Adipose tissue (tissue), 3 donors: ENCODE results near the gene GOLGA6D. TPM values are rescaled to one million over a fixed set of nuclear protein-coding genes. Genes with fewer than 3 reads are reported as not detected.
"Not testable (repeated sequence)": the region's sequence is repeated elsewhere in the genome, so short reads cannot be mapped to it uniquely, and the experiment has no call there.

Experiments
- H3K27ac ChIP-seq: one replicate; pipeline ENCODE4 v1.5.1; 2013; ENCODE audit warnings: low read depth, low read length
- WGBS, 3 donors: extraction: QIAGEN DNeasy Blood & Tissue Kit; methylation state at CpG; one replicate each; pipeline ENCODE4 v1.1.7; 2013; 5-methylcytosine and 5-hydroxymethylcytosine counted together
- polyA plus RNA-seq, 3 donors: library from polyadenylated mRNA; stranded (reverse); fragments of 200-250 nt; gene quantifications; one replicate each; pipeline ENCODE4 v1.2.3, GENCODE V29; 2013
- donor health status: healthy with polysubstance abuse.
- donor health status: Bipolar disorder and iron deficiency.
- donor health status: healthy.

Gene GOLGA6D
- polyA plus RNA-seq, result not detected

- H3K27ac ChIP-seq, result not testable (repeated sequence)
- 91% methylated on average over 2 of the region's 7 CpGs; no CpG with 5 or more reads in 2 of the 3 donors for WGBS, 3 donors
These were observed at the start of gene GOLGA6D for GRCh38 chr15:75282572-75282971. TSS of gene GOLGA6D (plus strand) at chr15:75282835. CDS start at chr15:75282876, 41 bp downstream.

GRCh38 chr15:75233504-75234190 lies 49.0 kb upstream of the GOLGA6D start:
- no peak overlapping the region for H3K27ac ChIP-seq
- WGBS, 3 donors, result 59 to 64% (median 62%) methylated on average over 14 of the region's 14 CpGs

- WGBS, 3 donors, result 88 to 93% (median 88%) methylated on average over 5 of the region's 5 CpGs
- H3K27ac ChIP-seq, result no peak overlapping the region
These were observed 48.3 kb upstream of the GOLGA6D start for GRCh38 chr15:75234191-75234810.

GRCh38 chr15:75235051-75235673 lies 47.5 kb upstream of the GOLGA6D start:
- no peak overlapping the region for H3K27ac ChIP-seq
- WGBS, 3 donors, result 89 to 91% (median 90%) methylated on average over 10 of the region's 10 CpGs

- 84 to 87% (median 84%) methylated on average over 11 of the region's 11 CpGs for WGBS, 3 donors
- H3K27ac ChIP-seq, result no peak overlapping the region
These were observed 46.6 kb upstream of the GOLGA6D start for GRCh38 chr15:75235760-75236729.

- 70 to 85% (median 71%) methylated on average over 10 to 11 of the region's 11 CpGs for WGBS, 3 donors
- H3K27ac ChIP-seq, result no peak overlapping the region
These were observed 45.2 kb upstream of the GOLGA6D start for GRCh38 chr15:75237316-75237982.

- 82 to 86% (median 82%) methylated on average over 5 of the region's 5 CpGs for WGBS, 3 donors
- H3K27ac ChIP-seq, result no peak overlapping the region
These were observed 44.5 kb upstream of the GOLGA6D start for GRCh38 chr15:75238150-75238549.

- not testable (repeated sequence) for H3K27ac ChIP-seq
- WGBS, 3 donors, result 65 to 85% (median 69%) methylated on average over 1 of the region's 1 CpG
These were observed 36.9 kb upstream of the GOLGA6D start for GRCh38 chr15:75245741-75246140.

- WGBS, 3 donors, result 34 to 70% (median 66%) methylated on average over 6 of the region's 6 CpGs
- H3K27ac ChIP-seq, result not testable (repeated sequence)
These were observed 33.6 kb upstream of the GOLGA6D start for GRCh38 chr15:75248991-75249390.

- WGBS, 3 donors, result 69 to 79% (median 69%) methylated on average over 4 of the region's 4 CpGs
- H3K27ac ChIP-seq, result no peak overlapping the region
These were observed 32.9 kb upstream of the GOLGA6D start for GRCh38 chr15:75249726-75250125.

- not testable (repeated sequence) for H3K27ac ChIP-seq
- WGBS, 3 donors, result 80 to 87% (median 85%) methylated on average over 4 of the region's 4 CpGs
These were observed 31.3 kb upstream of the GOLGA6D start for GRCh38 chr15:75251343-75251742.

- not testable (repeated sequence) for H3K27ac ChIP-seq
- 79 to 89% (median 83%) methylated on average over 4 of the region's 4 CpGs for WGBS, 3 donors
These were observed 30.4 kb upstream of the GOLGA6D start for GRCh38 chr15:75252285-75252684.

GRCh38 chr15:75258034-75258433 lies 24.6 kb upstream of the GOLGA6D start, which contains the start of gene GOLGA6C:
TSS of gene GOLGA6C (plus strand) at chr15:75258334. CDS start at chr15:75258599, 265 bp downstream.
- 40% methylated on average over 1 of the region's 2 CpGs; no CpG with 5 or more reads in 2 of the 3 donors for WGBS, 3 donors

GRCh38 chr15:75258620-75259343 lies 23.9 kb upstream of the GOLGA6D start:
- WGBS, 3 donors, result 72 to 85% (median 84%) methylated on average over 10 to 11 of the region's 16 CpGs

More at GRCh38 chr15:75258034-75258433, 24.6 kb upstream of the GOLGA6D start, which contains the start of gene GOLGA6C:
- H3K27ac ChIP-seq, result not testable (repeated sequence)

GRCh38 chr15:75259873-75260272 lies 22.8 kb upstream of the GOLGA6D start:
- H3K27ac ChIP-seq, result not testable (repeated sequence)
- WGBS, 3 donors, result no CpG with 5 or more reads among the region's 3 CpGs

More at GRCh38 chr15:75258620-75259343, 23.9 kb upstream of the GOLGA6D start:
- H3K27ac ChIP-seq, result not testable (repeated sequence)

GRCh38 chr15:75273751-75274359 lies 8.8 kb upstream of the GOLGA6D start:
- not testable (repeated sequence) for H3K27ac ChIP-seq
- WGBS, 3 donors, result 85 to 93% (median 88%) methylated on average over 3 of the region's 8 CpGs
